ENCODE results near the gene TXNRD3.

The TXNRD3 gene

DNA sequence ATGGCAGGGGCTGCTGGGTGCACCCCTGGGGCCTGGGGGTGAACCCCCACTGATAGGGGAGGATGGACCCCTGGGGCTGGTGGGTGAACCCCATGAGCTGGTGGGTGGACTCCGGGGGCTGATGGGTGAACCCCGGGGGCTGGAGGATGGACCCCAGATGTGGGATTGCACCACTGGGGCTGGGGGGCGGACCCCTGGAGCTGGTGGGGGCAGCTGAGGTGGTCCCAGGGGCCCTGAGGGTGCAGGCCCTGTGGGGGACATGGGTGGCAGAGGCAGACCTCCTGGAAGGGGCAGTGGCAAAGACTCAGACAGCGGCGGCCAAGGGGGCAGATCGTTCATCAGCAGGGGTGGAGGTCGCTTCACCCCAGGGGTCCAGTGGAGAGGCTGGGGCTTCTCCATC is 17.4 kb upstream of the TXNRD3 start:
- DNase-seq = no peak

DNA sequence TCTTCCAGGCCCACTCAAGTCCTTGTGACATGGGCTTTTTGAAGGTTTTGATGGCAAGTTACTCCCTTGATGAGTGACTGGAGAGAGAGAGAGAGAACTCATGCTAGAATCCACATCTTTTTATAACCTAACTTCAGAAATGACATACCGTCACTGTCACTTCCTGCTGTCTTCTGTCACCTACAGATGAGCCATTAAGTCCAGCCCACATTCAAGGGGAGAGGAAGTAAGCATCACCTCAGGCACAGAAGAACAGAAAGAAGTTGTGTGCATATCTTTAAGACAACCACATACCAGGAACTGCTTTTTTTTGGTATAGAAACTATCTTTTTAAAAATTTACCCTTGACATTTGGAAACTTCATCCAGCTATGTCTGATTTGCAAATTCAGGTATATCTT is 16.6 kb upstream of the TXNRD3 start:
- DNase-seq = no peak

DNA sequence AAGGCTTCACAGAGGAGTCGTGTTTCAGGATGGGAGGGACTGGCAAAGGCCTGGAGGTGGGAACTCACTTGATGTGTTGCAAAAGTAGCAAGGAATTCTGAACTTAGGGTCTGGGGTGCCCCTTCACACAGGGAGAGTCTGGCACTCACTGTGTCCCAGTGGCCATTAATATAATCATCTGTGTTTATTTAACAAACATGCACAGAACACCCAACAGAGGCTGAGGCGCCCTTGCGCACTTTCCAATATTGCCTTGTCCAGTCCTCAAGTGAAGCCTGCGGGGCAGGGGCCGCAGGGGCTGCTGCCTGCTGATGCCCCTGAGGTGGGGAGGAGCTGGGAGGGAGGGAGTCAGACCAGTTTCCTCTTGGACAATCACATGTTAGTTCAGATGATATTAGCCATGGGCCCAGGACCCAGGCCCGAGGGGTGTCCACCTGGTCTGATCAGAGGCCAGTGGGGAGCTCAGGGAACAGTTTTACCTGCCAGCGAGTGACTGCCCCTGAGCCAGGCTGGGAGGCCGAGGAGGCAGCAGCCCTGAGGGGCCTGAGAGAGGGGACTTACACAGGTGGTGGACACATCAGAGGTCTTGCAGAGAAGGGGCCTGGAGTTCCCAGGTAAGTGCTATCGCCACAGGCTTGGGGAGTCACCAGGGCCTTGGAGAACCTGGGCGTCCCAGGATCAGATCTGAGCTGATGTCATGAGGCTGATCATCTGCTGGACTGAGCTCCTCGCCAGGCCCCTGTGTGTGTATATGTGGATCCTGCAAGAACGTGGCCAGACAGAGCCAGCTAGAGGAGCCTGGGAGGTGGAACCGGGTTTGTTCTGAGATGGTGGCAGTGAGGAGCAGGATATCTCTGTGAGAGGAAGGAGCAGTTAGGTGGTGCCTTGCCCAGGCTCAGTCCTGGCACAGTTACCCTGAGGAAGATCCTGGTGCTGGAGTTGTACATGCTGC is 13.8 kb upstream of the TXNRD3 start:
- DNase-seq = no peak

DNA sequence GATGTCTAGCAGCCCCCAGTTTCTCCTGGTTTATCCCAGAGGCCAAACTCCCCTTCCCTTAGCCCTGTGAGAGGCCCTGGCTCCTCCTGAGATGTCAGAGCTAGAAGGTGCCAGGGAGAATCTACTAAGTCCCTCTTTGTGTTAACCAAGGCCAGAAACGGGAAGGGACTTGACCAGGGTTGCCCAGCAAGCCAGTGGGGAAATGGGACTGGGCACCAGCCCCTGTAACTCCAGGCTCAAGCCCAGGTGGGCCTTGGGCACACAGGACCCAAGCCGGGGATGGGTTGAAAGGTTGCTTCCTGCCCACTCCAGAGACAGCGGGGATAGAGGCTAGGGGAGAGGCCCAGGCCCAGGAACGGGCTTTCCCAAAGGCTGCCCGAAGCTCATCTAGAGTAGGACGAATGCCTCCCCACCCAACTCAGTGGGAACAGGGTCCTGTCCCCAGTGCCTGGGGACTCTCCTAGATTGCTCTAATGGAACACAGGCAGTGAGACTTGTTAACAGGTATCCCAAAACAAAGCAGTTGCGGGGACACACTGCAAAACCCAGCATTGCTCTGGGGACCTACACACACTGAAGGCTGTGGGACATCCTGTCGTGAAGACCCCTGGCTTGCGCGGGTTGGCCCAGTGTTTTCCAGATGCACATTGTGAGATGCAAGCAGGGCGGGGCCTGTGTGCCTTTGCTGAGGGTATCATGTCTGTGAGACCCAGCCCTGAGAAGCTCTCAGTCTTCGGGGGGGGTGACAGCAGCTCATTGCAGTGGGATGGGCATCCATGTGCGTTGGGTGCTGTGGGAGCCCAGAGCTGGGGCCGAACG is 12.9 kb upstream of the TXNRD3 start:
- DNase-seq = no peak

DNA sequence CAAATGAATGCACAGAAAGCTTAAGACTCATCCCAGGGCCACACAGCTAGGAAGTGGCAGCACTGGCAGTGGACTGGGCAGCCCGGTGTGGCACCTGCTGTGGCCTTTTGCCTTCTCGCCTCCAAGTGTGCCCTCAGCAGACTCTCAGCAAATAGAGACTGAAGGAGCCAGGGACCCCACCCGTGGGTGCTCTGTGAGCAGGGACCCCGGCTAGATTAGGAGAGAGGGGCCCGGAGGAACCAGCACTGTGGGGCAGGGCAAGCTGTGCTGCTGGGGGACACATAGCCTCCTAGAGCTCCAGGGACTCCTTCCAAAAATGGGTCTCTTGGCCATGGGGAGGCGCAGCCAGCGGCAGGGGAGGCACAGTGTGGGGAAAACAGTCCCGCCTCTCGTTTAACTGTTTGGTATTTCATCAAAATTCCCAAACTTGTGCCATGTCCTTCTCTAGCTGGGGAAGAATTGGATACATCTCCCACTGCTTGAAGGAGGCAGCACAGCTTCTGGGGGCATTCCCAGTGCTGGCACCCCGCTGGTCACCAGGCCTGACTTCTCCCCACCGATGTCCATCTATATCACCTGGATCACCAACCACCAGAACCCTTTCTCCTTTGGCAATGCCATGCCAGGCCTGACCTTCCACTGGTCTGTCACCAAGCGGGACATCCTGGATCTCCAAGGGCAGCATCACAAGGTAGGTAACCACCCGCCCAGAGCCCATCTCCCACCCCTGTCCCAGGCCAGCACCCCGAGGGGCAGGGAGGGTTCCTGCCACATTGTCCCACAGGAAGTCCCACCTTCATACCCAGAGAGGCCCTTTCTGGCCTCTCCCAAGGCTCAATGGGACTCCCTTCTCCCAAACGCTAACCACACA is 12.0 kb upstream of the TXNRD3 start:
- DNase-seq = no peak

DNA sequence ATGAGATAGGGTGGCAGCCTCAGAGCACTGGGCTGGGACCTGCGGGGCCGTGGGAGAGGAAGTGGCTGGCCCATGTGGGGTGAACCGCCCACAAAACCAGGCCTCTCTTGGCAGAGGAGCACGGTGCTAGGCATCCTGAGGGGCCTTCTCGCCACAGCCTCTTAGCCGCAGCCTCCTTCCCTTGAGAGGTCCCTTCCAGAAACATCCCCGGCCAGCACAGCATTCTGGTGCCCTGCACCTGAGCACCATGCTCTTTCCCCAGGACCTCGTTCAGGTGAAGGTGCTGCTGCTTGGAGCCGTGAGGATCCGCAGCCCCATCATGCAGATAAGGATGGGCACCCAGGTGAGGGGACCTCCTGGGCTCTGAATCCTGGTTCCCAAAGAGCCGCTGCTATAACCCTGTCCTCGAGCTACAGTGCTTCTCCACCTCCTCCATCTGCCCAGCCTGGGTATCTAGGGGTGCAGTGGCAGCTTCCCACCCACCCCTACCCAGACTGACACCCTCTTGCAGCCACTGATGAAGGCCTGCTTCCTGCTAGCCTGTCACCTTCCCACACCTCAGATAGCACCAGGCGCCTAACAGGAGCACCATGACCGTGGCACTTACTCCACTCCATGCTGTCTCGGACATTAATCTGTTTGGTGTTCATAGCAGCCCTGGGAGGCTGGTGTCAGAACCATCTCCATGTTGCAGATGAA is 11.2 kb upstream of the TXNRD3 start:
- no peak for DNase-seq

DNA sequence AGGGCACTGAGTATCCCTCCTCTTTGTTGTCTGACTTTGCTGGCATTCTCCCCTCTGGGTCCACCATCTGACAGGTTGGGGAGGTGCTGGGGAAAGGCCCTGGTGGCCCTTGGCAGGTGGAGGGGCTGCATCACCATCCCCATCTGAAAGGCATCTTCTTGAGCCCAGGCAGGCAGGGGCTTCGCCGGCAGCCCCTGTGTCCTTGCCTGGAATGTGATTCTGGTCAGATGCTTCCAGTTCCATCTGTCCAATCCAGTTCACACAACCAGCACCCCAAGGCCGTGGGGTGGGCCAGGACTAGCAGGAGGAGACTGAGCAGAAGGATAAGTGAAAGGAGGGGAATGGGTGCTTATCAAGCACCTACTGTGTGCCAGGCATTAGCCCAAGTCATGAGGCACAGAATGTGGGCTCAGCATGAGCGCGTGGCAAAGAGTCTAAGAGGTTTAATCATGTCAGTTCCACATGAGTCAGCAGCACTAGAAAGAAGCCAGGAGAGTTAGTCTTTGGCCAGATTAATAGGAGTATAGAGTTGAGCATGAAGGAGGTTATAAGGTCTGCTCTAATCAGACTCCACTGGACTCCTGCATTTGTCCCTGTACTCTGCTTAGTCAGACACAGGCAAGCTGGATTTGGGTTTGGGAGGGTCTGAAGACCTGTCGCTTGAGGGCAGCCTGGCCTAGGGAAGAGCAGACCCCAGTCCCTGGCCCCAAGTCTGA is 10.5 kb upstream of the TXNRD3 start:
- no peak for DNase-seq

DNA sequence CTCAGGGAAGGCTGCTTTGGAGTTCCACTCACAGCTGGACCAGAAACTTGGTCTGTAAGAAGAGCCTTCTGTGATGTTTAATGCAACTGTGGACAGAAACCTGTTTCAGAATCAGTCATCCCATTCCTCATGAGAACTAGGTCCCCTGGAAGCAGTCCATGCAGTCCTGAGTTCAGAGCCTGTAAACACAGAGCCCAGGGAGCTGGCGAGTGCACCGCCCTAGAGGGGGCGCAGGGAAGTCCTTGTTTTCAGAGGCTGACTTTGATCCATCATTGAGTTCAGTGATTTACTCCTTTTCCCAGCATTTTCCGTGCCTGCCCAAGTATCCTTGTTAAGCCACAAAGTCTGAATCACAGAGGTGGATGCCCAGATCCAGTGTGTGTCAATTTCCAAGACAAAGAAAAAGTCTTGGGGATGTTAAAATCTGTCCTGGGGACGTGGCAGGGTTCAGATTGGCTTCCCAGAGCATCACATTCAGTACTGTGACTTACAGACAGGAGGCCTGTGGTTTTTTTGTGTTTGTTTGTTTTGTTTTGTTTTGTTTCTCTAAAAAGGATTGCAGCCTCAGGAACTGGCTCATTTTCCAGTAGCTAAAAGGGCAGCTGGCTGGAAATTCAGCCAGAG is 9.8 kb upstream of the TXNRD3 start:
- peak in 1 of 56 donors; percentile 4 for DNase-seq

DNA sequence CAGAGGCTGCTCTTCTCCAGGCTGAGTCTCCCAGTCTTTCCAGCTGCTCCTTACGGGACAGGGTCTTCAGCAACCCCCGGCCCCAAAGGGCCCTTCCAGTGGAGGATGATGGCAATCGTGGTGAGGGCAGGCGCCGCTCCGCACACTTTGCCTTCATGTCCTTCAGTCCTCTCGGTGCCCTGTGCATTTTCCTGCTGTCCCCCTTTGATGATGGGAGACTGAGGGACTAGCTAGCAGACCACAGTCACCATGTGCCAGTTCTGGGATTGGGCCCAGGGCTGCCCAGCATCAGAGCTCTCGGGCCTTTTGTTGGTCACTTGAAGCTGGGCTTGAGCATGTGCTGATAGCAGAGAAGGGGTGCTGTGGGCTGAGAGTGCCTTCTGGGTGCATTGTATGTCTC is 8.8 kb upstream of the TXNRD3 start:
- DNase-seq = no peak

DNA sequence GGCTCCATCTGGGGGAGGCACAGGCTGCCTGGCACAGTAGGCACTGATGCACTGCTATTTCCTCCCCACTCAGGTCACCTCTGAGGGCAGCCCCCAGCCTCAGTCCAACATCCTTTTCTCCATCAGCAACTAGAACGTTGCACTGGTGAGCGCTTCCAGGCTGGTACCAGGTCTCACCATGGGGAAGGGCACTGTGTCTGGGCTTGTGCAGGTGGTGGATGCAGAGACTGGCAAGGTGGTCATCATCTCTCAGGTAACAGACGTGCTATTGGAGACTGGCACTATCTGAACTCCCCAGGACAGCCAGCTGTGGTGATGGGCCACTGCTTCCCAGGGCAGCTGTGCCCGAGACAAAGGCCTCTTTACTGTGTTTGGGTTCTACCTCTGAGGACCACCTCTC is 8.3 kb upstream of the TXNRD3 start:
- DNase-seq = no peak

DNA sequence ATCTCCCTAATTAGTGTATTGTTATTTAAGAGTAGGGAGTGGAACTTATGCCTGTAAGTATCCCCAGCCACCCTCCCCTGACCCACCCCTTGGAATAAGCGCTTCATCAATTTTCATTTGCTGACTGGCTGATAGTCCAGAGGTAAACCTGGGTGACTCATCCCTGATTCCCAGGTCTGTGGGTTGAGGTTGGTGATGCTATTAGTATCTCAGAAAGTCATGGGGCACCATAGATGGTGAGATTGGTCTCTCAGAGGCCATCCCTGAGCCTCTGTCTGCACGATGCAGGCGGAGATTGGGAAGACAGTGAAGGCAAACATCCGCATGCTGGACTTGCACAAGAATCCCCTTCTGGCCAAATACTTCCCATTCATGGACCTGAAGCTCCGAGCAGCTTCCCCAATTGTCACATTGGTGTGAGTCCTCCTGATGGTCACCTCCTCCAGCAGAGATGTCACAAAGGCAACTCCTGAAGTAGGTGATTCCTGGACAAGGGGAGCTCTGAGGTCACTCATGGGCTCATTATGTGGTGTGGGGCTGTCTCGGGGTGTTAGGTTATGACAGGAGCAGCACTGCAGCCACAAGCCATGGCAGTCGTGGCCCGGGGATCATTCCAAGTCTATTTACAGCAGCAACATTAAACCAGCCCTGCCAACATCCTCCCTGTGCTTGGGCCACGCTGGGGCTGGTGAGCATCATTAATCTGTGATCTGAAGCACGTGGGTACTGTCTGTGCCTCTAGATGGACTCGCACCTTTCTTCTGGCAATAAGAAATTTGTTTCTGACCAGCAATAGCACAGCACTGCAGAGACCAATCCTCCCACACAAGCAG is 6.8 kb upstream of the TXNRD3 start:
- DNase-seq = no peak

DNA sequence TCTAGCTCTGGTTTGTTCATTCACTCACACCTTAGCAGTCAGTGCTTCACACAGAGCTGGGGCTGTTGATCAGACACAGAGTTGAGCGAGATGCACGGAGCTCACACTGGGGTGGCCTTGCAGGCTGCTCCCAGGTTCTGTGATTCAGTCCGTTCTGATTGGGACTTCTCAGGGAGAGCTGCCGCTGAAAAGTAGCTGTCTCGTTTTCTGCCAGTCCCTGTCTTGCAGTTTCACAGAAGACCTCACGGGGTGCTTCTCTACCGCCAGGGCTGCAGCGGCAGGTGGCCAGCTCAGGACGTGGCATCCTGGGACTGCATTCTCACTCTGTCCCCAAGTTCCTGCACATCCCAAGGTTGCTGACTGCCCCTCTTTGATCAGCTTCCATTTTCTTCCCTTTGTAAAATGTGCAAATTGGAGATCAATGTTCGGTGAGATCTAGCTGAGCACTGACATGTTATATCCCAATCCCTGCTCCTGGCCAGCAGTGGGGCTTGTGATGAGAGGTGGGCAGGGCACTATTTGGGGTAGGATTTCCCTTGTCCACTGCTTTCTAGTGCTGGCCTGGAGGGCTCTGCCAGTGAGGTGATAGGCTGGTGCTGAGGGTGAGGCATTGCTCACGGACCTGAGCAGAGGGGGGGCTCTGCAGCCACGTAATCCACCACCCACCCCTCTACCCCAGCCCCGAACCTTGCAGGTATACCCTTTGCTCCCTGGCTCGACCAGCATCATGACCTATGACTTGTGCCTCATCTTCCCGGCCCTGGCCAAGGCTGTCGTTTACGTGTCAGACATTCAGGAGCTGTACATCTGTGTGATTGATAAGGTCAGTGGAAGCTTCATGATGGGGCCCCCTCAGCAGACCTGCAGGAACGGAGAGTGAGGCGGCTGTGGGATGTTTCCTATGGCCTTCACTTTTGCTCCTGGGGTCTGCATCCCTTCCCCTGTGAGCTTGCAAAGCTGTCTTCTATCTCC is 5.3 kb upstream of the TXNRD3 start:
- no peak for DNase-seq

DNA sequence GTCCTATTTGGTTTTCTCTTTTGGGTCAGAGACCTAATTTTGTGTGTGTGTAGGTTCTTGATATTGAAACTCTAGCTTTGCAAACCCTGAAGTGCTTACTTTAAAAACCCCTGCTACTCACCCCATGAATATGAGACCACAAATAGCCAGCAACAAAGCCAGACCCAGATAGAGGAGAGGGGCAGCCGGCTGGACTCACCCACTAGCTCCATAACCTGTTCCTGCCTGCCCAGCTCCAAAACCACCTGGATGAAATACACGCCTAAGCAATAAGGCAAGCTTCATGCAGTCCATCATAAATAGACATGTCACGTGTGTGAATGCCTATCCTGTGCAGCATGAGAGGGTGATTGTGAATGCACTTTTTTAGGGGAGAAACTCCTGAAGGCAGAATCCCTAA is 3.7 kb upstream of the TXNRD3 start:
- no peak for DNase-seq

DNA sequence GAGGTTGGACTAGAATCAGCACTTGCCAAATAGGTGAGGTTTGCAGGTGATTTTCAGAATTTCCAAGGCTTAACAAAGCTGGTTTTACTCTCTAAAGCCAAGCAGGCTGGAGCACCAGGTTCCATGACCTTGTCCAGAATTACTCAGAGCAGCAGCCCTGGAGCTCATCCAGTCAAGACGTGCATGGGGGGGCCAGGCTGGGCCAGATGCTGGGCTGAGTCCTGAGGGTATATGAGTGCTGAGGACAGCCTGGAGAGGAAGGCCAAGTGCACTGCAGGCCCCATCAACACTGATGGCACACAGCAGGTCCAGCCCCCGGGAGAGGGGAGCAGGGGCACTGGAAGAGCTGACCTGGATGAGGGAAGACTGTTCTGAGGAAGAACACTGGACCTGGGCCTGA is 3.0 kb upstream of the TXNRD3 start:
- no peak for DNase-seq

DNA sequence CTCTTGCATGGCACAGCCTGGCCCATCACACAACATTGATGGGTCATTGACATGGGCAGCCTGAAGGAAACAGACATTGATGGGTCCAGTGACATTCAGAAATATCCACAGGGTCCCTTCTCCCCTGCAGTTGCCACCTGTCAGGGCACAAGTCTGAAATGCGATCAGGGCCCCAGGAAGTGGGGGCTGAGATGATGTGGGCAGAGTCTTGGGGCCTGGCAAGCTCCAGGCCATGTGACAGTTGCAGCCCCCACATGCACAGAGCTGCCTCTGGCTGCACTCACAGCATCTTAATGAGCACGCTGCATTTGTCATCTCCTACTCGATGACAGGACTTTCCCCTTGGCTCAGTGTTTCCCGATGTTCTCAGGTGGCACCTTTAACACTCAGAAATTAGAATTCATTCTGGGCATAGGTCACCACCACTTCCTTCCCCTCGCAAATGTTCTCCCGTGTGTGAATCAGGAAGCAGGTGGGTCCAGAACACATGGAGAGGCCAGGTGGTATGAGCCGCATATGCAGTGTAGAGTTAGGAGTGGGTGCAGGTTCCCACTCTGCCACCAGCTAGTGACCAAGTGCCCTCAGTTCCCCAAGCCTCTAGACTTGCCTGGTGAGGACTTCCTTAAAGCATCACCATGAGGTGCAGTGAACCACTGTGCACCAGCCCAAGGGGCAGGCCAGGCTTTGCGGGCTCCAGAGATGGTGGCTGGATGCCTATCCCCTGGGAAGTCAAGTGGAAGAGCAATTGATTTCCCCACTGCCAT is 1.6 kb upstream of the TXNRD3 start:
- no peak for DNase-seq

DNA sequence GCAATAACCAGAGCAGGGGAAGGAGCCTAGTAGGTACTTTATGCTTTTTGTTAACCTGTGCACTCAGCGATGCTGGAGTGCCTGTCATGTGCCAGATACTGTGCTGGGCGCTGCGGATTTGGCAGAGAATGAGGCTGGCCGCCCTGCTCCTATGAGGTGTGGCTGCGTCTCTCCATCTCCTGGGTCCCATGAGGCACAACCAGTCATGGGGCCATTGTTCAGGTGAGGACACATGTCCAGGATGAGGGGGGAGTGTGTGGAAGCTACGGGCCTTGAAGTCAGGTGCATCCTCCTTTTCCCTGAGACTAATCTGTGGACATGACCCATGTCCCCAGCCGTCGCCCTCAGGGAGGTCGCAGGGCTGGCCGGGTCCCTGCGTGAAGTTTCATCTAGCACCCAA is 963 bp upstream of the TXNRD3 start:
- no peak for DNase-seq
